H1 (cell line): ENCODE data around the gene CNGA2.

Experiments used
- CHD2 ChIP-seq: IDR thresholded peaks from 2 replicates; pipeline ENCODE4 v1.6.1; 2012; ENCODE audit warnings: low read length, improper control_type of control experiment
- CTCF ChIP-seq, 3 experiments: IDR thresholded peaks; 1 replicate in 2 of 3; 2 replicates in 1 of 3; pipeline versions ENCODE4 v1.5.1 to v1.6.1; 2011; ENCODE audit warnings: low read length in 3 of 3, mild to moderate bottlenecking in 3 of 3, inconsistent platforms in 2 of 3, low read depth in 1 of 3, moderate library complexity in 1 of 3; ENCODE audit not compliant: insufficient read depth in 1 of 3; ENCODE audit errors: control extremely low read depth in 1 of 3
- MAFK ChIP-seq: IDR thresholded peaks from 2 replicates; pipeline ENCODE4 v1.6.1; 2012; ENCODE audit warnings: low read depth, mild to moderate bottlenecking, improper control_type of control experiment, low read length
- POLR2A ChIP-seq, 2 experiments: IDR thresholded peaks; 1 replicate in 1 of 2; 2 replicates in 1 of 2; pipeline ENCODE4 v1.6.1; 2011; ENCODE audit warnings: low read depth in 2 of 2, low read length in 2 of 2, mild to moderate bottlenecking in 2 of 2; ENCODE audit errors: control extremely low read depth in 1 of 2
- POLR2AphosphoS5 ChIP-seq: IDR thresholded peaks from 2 replicates; pipeline ENCODE4 v1.6.1; 2011; ENCODE audit warnings: low read depth, low read length
- RFX5 ChIP-seq: IDR thresholded peaks from 2 replicates; pipeline ENCODE4 v1.6.1; 2011; ENCODE audit warnings: low read depth, low read length, improper control_type of control experiment, borderline replicate concordance

- no peak for TF ChIP-seq RFX5
- TF ChIP-seq CTCF (IDR thresholded peaks at IDR 0.05; ENCODE audit: control extremely low read depth in 1 of 3, insufficient read depth in 1 of 3, low read depth in 1 of 3, low read length in 3 of 3), result no peak
- TF ChIP-seq POLR2A (IDR thresholded peaks at IDR 0.05; ENCODE audit: control extremely low read depth in 1 of 2, low read depth in 2 of 2, low read length in 2 of 2), result no peak
- TF ChIP-seq CHD2, result no peak
- no peak for TF ChIP-seq POLR2AphosphoS5
- no peak for TF ChIP-seq MAFK
Measured at GRCh38 chrX:151791961-151792360, 57.4 kb downstream of the CNGA2 start.
